ENCODE data around the gene MAP1LC3B.

The MAP1LC3B gene

GRCh38 chr16:87409781-87410180, 17.6 kb downstream of the MAP1LC3B start:
- H2AFZ ChIP-seq (ENCODE audit: low read depth, low read length, severe bottlenecking) = no peak overlapping the region
- no peaks in the 10 kb centered on the region for H3F3A ChIP-seq (ENCODE audit: insufficient read depth)
- no peak overlapping the region for H3K9ac ChIP-seq (ENCODE audit: low read length)
- no peaks in the 10 kb centered on the region for H3K9me2 ChIP-seq (replicated peaks; ENCODE audit: insufficient read depth, low read length)
- no peaks in the 10 kb centered on the region for H3K36me3 ChIP-seq (ENCODE audit: low read length)
- no peak overlapping the region for H3K27ac ChIP-seq (ENCODE audit: low read depth, low read length)
- H3K79me2 ChIP-seq (ENCODE audit: insufficient read depth, low read length) = no peaks in the 10 kb centered on the region
- no peaks in the 10 kb centered on the region for H3K9me3 ChIP-seq (ENCODE audit: insufficient read depth, low read length)
- H3K27me3 ChIP-seq (ENCODE audit: low read length) = no peaks in the 10 kb centered on the region
- H4K20me1 ChIP-seq (ENCODE audit: low read depth, low read length) = no peaks in the 10 kb centered on the region
- H3K4me2 ChIP-seq (ENCODE audit: low read depth, low read length, poor library complexity, severe bottlenecking) = no peak overlapping the region
- TF ChIP-seq CTCF (IDR thresholded peaks at IDR 0.05; ENCODE audit: insufficient read depth, low read length, poor library complexity, severe bottlenecking) = no peak
- no peak for TF ChIP-seq EZH2phosphoT487 (conservative IDR thresholded peaks at IDR 0.05; ENCODE audit: low read length)
- no peak overlapping the region for H3K4me3 ChIP-seq (ENCODE audit: insufficient read depth, low read length, poor library complexity, severe bottlenecking)

- H3F3A ChIP-seq (ENCODE audit: insufficient read depth) = no peaks in the 10 kb centered on the region
- H2AFZ ChIP-seq (ENCODE audit: low read depth, low read length, severe bottlenecking) = no peak overlapping the region
- H3K9ac ChIP-seq (ENCODE audit: low read length) = no peak overlapping the region
- no peak overlapping the region for H3K4me2 ChIP-seq (ENCODE audit: low read depth, low read length, poor library complexity, severe bottlenecking)
- H3K27me3 ChIP-seq (ENCODE audit: low read length) = no peaks in the 10 kb centered on the region
- no peaks in the 10 kb centered on the region for H3K79me2 ChIP-seq (ENCODE audit: insufficient read depth, low read length)
- no peaks in the 10 kb centered on the region for H3K9me3 ChIP-seq (ENCODE audit: insufficient read depth, low read length)
- TF ChIP-seq EZH2phosphoT487 (conservative IDR thresholded peaks at IDR 0.05; ENCODE audit: low read length) = no peak
- TF ChIP-seq CTCF (IDR thresholded peaks at IDR 0.05; ENCODE audit: insufficient read depth, low read length, poor library complexity, severe bottlenecking) = no peak
- no peaks in the 10 kb centered on the region for H3K9me2 ChIP-seq (replicated peaks; ENCODE audit: insufficient read depth, low read length)
- H3K4me3 ChIP-seq (ENCODE audit: insufficient read depth, low read length, poor library complexity, severe bottlenecking) = no peak overlapping the region
- H3K36me3 ChIP-seq (ENCODE audit: low read length) = no peaks in the 10 kb centered on the region
- no peaks in the 10 kb centered on the region for H4K20me1 ChIP-seq (ENCODE audit: low read depth, low read length)
- no peak overlapping the region for H3K27ac ChIP-seq (ENCODE audit: low read depth, low read length)
Measured at GRCh38 chr16:87410530-87410929, 18.4 kb downstream of the MAP1LC3B start.

GRCh38 chr16:87410968-87411367, 18.8 kb downstream of the MAP1LC3B start:
- no peak overlapping the region for H3K4me3 ChIP-seq (ENCODE audit: insufficient read depth, low read length, poor library complexity, severe bottlenecking)
- no peak overlapping the region for H3K27ac ChIP-seq (ENCODE audit: low read depth, low read length)
- no peaks in the 10 kb centered on the region for H3K36me3 ChIP-seq (ENCODE audit: low read length)
- H3K9me2 ChIP-seq (replicated peaks; ENCODE audit: insufficient read depth, low read length) = no peaks in the 10 kb centered on the region
- H3K27me3 ChIP-seq (ENCODE audit: low read length) = no peaks in the 10 kb centered on the region
- H3K9me3 ChIP-seq (ENCODE audit: insufficient read depth, low read length) = no peaks in the 10 kb centered on the region
- no peak overlapping the region for H3K4me2 ChIP-seq (ENCODE audit: low read depth, low read length, poor library complexity, severe bottlenecking)
- TF ChIP-seq CTCF (IDR thresholded peaks at IDR 0.05; ENCODE audit: insufficient read depth, low read length, poor library complexity, severe bottlenecking) (no peak), EZH2phosphoT487 (conservative IDR thresholded peaks at IDR 0.05; ENCODE audit: low read length) (no peak)
- no peaks in the 10 kb centered on the region for H3K79me2 ChIP-seq (ENCODE audit: insufficient read depth, low read length)
- H3K9ac ChIP-seq (ENCODE audit: low read length) = no peak overlapping the region
- H4K20me1 ChIP-seq (ENCODE audit: low read depth, low read length) = no peaks in the 10 kb centered on the region
- H3F3A ChIP-seq (ENCODE audit: insufficient read depth) = no peaks in the 10 kb centered on the region
- no peak overlapping the region for H2AFZ ChIP-seq (ENCODE audit: low read depth, low read length, severe bottlenecking)
